HG02642 (cell line): ENCODE results near the gene DNM3.

Source experiments
- ATAC-seq: cut with Tn5 transposase; IDR thresholded peaks from one replicate; pipeline ENCODE4 v1.9.1; 2021; ENCODE audit warnings: mild to moderate bottlenecking; ENCODE audit not compliant: unreplicated experiment, poor library complexity

Gene DNM3

GRCh38 chr1:172456344-172456769 lies 615.1 kb downstream of the DNM3 start:
- no peak for ATAC-seq

- ATAC-seq = no peak
These were observed 616.3 kb downstream of the DNM3 start for GRCh38 chr1:172457479-172458130.

GRCh38 chr1:172460177-172460576 lies 618.9 kb downstream of the DNM3 start:
- no peak for ATAC-seq

- no peak for ATAC-seq
These were observed 619.6 kb downstream of the DNM3 start for GRCh38 chr1:172460887-172461315.
